Ishikawa (cell line): ENCODE data around the gene TUBA4A.

Experiments used
- CEBPB ChIP-seq: IDR thresholded peaks from 2 replicates; pipeline ENCODE4 v1.6.1; 2012
- EGR1 ChIP-seq: IDR thresholded peaks from 2 replicates; pipeline ENCODE4 v1.6.1; 2012
- EP300 ChIP-seq: IDR thresholded peaks from 2 replicates; pipeline ENCODE4 v1.6.1; 2012; ENCODE audit warnings: borderline replicate concordance
- FOXM1 ChIP-seq: IDR thresholded peaks from 2 replicates; pipeline ENCODE4 v1.6.1; 2012; ENCODE audit warnings: low read depth, borderline replicate concordance
- MAX ChIP-seq: IDR thresholded peaks from 2 replicates; pipeline ENCODE4 v1.6.1; 2012
- RAD21 ChIP-seq: IDR thresholded peaks from 2 replicates; pipeline ENCODE4 v1.6.1; 2012; ENCODE audit warnings: low read depth
- ZBTB7A ChIP-seq: IDR thresholded peaks from 2 replicates; pipeline ENCODE4 v1.6.1; 2012; ENCODE audit warnings: low read depth
- TF ChIP-seq, protein P1 (sequence below): IDR thresholded peaks from 2 replicates; pipeline ENCODE4 v1.6.1; 2012; ENCODE audit warnings: low read depth, mild to moderate bottlenecking

- no peak for TF ChIP-seq MAX
- TF ChIP-seq CEBPB: no peak
- TF ChIP-seq, protein P1, sequence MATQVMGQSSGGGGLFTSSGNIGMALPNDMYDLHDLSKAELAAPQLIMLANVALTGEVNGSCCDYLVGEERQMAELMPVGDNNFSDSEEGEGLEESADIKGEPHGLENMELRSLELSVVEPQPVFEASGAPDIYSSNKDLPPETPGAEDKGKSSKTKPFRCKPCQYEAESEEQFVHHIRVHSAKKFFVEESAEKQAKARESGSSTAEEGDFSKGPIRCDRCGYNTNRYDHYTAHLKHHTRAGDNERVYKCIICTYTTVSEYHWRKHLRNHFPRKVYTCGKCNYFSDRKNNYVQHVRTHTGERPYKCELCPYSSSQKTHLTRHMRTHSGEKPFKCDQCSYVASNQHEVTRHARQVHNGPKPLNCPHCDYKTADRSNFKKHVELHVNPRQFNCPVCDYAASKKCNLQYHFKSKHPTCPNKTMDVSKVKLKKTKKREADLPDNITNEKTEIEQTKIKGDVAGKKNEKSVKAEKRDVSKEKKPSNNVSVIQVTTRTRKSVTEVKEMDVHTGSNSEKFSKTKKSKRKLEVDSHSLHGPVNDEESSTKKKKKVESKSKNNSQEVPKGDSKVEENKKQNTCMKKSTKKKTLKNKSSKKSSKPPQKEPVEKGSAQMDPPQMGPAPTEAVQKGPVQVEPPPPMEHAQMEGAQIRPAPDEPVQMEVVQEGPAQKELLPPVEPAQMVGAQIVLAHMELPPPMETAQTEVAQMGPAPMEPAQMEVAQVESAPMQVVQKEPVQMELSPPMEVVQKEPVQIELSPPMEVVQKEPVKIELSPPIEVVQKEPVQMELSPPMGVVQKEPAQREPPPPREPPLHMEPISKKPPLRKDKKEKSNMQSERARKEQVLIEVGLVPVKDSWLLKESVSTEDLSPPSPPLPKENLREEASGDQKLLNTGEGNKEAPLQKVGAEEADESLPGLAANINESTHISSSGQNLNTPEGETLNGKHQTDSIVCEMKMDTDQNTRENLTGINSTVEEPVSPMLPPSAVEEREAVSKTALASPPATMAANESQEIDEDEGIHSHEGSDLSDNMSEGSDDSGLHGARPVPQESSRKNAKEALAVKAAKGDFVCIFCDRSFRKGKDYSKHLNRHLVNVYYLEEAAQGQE: no peak
- no peak for TF ChIP-seq RAD21
- TF ChIP-seq ZBTB7A: no peak
- TF ChIP-seq FOXM1: no peak
- TF ChIP-seq EGR1: no peak
- no peak for TF ChIP-seq EP300
These were observed 3.5 kb downstream of the TUBA4A start for GRCh38 chr2:219250049-219250781.
